Fibroblast of the conjunctiva (primary cell): ENCODE measurements around the gene WNT7B.

Experiments used
- DNase-seq: peaks from one replicate; pipeline ENCODE4 v3.0.0-alpha.2; 2010; ENCODE audit warnings: low read depth

WNT7B gene

DNA sequence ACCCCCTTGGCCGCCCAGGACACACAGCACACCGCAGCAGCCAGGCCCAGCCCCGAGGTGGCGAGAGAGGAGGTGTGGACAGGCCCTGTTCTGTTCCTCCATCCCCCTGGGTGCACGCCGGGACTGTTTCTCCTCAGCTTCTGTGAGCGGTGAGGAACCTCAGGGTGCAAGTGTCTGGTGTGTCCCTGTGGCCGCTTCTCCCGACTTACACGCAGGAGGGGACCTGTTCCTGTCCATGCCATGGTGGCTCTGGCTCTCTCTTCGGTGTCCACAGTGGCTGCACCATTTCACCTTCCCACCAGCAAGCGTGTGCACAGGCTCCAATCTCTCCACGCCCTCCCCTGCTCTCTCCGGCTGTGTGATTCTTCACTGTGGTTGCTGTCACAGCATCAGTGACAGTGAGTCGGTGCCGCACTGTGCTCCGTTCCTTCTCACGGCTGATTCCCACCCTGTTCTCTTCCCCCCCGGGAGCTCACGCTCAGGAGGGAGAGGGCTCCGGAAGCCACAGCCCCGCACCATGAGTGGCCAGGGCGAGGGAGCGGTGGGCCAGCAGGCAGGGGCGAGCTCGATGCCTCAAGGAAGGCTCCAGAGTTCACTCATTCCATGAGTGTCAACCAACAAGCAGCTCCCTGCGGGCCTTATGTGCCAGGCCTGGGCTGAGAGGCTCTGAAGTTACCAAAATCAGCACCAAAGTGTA, 18.6 kb upstream of the WNT7B start:
- no peak for DNase-seq

- peak; percentile 31 for DNase-seq
These were observed 17.8 kb upstream of the WNT7B start for GRCh38 chr22:45994491-45995404.

DNA sequence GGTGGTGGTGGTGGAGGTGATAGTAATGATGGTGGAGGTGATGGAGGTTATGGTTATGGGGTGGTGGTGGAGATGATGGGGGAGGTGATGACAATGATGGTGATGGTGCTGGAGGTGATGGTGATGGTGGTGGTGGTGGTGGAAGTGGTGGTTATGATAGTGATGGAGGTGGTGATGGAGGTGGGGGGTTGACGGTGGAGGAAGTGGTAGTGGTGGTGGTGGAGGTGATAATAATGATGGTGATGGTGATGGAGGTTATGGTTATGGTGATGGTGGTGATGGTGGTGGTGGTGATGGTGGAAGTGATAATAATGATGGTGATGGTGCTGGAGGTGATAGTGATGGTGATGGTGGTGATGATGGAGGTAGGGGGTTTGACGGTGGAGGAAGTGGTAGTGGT, 16.9 kb upstream of the WNT7B start:
- no peak for DNase-seq

DNA sequence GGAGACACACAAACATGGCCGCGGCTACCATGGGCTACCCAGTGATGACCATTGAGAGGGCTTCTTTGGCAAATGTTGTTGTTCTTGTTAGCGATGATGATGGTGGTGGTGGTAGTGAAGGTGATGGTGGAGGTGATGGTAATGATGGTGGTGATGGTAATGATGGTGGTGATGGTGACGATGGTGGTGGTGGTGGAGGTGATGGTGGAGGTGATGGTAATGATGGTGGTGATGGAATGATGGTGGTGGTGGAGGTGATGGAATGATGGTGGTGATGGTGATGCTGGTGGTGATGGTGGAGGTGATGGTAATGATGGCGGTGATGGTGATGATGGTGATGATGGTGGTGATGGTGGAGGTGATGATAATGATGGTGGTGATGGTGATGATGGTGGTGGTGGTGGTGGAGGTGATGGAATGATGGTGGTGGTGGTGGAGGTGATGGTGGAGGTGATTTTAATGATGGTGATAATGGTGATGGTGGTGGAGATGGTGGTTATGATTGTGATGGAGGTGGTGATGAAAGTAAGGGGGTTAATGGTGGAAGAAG, 16.3 kb upstream of the WNT7B start:
- no peak for DNase-seq

DNA sequence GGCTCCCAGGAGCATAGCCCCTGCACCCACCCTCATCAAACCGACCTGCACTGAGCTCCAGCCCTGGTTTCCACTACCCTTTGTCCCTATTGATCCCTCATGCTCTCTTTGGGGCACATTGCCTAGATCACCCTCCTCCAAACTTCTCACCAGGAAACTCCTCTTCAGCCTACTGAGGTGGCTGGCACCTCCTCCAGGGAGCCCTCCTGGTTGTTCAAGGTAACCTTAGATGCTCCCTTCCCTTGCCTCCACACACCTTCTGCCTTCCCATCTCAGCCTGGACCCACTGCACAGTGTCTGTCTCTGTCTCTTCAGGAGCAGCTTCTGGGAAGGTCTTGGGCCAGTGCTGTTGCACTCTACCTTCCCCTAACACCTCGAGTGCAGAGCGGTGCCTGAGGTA, 15.8 kb upstream of the WNT7B start:
- DNase-seq, result no peak

DNA sequence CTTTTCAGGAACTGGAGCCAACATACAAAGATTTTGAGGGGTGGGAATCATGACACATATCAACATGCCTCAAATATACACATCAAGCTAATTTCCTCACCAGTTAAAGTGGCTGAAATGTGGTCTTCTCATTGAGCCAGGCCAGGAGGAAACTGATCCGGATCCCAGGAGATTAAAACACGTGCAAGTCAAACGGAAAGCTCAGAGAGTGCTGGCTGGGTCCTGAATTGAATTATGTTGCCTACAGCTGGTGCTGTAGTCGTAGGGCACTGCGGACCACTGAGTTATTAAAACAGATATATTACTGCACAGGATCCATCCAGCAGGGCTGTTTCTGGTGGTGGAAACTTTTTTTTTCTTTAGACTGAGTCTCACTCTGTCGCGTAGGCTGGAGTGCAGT, 14.1 kb upstream of the WNT7B start:
- no peak for DNase-seq

- DNase-seq, result no peak
These were observed 10.3 kb upstream of the WNT7B start for GRCh38 chr22:45987136-45987861.

GRCh38 chr22:45984316-45984916, 7.5 kb upstream of the WNT7B start:
- DNase-seq, result no peak

DNA sequence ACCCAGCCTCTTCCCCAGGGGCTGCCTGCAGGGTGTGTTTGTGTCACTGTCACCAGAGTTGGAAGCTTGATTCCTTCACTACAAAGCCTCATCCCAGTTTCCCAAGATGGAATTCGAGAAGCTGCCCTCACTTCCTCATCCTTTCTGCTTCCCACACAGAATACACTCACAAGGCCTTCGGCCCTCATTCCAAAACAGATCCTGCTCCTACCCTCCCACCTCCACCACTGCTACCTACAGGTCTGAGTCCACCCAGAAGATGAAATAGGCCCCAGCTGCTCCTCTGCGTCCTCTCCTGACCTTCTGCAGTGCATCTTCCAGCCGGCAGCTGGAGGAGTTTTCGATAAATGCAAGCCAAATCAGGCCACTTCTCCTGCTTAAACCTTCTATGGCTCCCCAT, 6.8 kb upstream of the WNT7B start:
- no peak for DNase-seq

GRCh38 chr22:45980761-45981160, 3.8 kb upstream of the WNT7B start:
- no peak for DNase-seq

DNA sequence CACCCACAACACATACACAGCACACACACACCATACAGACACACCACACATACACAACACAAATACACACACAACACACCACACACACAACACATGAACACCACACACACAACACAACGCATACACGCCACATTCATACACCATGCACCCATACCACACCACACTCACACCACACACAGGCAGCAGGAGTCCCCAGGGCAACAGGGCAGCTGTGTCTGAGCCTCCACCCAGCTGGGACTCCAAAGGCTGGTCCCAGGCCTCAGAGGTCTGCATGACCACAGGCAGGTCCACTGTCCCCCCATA, 3.3 kb upstream of the WNT7B start:
- no peak for DNase-seq

DNA sequence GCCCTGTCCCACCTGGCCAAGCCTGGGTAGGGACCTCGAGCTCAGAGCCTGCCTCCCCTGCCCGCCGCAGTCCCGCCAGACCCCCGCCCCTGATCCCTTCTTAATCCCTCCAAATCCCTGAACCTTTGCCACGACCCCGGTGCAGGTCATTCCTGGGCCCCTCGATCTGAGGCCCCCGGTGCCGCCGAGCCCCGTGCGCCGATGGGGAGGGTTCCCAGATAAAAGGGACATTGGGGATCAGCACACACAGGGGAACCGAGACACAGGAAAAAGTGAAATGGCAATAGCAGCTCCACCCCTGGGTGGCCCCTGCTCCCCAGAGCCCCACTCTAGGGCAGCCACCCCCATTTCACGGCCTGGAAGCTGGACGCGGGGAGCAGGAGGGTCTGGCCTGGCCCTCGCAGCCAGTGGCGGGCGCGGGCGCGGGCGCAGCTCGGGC, 1.3 kb upstream of the WNT7B start:
- no peak for DNase-seq

DNA sequence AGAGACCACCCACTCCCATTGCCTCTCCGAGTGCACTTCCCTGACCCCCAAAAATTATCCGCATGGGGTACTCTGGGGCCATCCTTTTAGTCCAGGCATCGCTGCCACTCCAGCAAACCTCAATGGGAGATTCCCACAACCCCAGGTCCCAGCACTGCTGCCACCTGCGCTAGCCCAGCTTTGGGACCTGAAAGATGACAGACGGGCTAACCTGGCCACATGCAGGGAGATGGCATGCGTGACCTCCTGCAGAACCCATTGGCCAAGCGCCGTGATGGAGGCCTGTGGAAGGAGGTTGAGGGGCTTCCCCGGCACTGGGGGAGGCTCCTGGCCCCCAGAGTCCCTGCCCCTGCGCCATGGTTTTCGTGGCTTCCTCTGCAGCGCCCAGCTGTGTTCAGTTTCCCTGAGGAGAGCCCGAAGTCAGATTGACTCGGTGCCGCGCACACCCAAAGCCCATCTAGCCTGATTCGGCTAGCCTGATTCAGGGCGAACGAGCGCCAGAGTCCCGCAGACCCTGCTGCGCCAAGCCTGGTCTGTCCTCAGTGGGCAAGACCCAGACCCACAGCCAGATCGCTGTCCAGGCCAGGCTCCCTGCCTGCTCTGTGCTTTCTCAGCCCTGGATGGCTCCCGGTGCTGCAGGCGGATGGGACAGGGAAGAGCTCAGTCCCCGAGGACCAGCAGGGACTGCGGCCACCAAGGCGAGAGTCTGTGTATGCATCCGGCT, 751 bp upstream of the WNT7B start:
- DNase-seq, result no peak

DNA sequence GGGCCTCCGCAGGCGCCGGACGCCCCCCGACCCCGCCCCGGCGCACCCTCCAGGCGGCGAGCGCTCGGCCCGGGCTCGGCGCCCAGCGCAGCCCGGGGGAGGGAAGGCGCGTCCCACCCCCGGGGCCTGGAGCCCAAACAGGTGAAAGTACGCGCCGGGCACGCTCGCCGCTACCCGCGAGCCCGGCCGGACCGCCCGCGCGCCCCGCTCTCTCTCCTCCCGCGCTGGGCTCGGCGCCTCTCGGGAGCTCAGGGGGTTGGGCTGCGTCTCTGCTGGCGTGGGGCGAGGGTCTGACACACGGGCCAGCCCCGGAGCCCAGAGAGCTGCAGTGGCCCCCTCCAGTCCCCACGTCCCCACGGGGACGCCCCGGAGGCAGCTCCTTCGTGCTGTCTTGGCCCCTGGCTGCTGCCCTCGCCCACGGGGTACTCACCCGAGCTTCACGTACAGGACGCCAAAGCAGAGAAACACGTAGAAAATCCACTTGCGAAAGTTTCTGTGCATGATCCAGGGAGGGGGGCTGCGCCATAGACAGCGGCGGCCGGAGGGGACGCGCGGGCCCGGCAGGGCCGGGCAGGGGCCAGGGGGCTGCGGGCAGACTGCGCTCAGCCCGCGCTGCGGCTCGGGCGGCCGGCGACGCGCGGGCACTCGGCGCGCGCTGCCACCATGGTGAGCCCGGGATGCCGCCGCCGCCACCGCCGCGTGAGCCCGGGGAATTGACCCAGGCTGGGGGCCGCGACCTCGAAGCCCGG, 534 bp downstream of the WNT7B start:
- DNase-seq, result no peak

GRCh38 chr22:45975164-45976161, 1.5 kb downstream of the WNT7B start:
- DNase-seq, result no peak

DNA sequence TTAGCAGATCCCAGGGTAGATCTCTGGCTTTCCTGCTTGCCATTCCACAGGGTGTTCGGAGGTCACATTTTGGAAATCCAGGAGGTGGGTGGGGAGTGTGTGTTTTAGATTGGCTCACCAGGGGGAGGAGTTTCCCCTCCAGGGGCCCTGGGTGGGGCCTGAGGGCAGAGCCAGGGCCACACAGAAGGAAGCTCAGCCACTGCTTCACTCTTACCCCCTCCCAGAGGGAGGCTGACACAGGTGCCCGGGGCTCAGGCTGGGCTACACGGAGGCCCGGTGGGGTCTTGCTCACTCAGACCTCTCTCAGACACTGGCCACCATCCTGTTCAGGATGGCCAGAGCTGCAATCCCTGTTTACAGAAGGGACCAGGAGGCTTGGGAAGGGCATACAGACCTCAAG, 2.5 kb downstream of the WNT7B start:
- DNase-seq, result no peak

DNA sequence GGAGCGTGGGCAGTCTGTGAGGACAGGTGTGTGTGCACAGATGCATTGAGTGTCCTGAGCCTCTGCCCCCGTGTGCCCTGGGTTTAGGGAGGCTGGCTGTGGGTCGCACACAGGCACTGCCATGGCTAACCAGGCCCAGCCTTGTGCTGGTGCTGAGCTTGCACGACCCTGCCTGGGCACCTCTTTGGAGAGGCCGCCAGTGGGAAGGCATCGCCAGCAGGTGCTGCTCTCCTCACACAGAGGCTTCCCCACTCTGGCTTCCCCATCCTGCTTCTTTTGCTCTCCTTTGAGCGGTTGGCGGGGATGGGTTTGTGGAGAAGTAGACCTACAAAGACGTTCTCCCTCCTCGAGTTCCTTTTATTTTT, 4.1 kb downstream of the WNT7B start:
- DNase-seq, result no peak

DNA sequence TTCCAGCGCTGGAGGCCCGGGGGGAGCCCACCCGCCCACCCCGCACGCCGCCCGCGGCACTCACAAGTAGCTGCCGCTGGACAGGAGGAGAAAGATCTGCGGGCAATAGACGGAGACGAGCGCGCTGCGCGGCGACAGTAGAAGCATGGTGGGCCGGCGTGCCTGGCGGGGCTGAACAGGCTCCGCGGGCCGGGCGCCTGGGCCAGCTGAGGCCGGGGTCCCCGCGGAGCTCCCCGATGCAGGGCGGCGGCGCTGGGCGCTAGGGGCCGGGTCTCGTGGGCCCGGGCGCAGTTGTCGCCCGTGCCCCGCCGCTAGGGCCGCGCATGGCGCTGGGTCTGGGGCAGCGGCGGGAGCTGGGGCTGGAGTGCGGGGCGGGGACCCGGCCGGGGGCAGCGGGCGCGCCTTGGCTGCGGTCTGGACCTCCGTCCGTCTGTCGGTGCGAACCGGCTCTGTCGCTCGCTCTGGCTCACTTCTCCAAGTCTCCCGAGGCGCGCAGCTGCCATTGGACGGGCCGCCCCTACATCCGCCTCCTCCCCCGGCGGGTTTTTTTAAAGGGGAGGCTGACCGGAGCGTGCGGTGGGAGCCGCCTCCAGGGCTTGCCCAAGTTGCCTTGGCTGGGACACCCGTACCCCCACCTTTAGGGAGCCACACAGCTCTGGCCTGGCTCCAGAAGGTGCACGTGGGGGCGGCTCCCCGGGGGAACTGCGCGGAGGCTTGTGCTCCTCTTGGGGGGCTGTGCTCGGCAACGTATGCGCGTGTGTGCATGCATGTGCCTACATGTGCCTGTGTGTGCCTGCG, 4.7 kb downstream of the WNT7B start:
- no peak for DNase-seq
